ENCODE data around the gene NFATC2. TPM values are rescaled to one million over a fixed set of nuclear protein-coding genes. Genes with fewer than 3 reads are reported as not detected.

The NFATC2 gene
- polyA plus RNA-seq, 1 donor from 2014 or later = not detected

- H3K27ac ChIP-seq (ENCODE audit: low read length) = no peak overlapping the region
- H3K36me3 ChIP-seq (ENCODE audit: insufficient read depth, low read length) = no peaks in the 10 kb centered on the region
- H3K4me2 ChIP-seq (ENCODE audit: low read length) = no peak overlapping the region
- H3K4me3 ChIP-seq (ENCODE audit: low read length) = no peak overlapping the region
- H3K9ac ChIP-seq (ENCODE audit: low read length) = no peak overlapping the region
- H3K27me3 ChIP-seq (ENCODE audit: insufficient read depth, low read depth, low read length) = no peaks in the 10 kb centered on the region
- no peaks in the 10 kb centered on the region for H4K20me1 ChIP-seq (ENCODE audit: insufficient read depth)
- no peaks in the 10 kb centered on the region for H3K79me2 ChIP-seq (replicated peaks; ENCODE audit: insufficient read depth, low read length)
- H3K9me3 ChIP-seq (ENCODE audit: low read length) = no peaks in the 10 kb centered on the region
- H3K9me2 ChIP-seq (ENCODE audit: insufficient read depth, low read length) = no peaks in the 10 kb centered on the region
- no peak for TF ChIP-seq EZH2 (IDR thresholded peaks at IDR 0.05; ENCODE audit: borderline replicate concordance, insufficient read depth, low read length, poor library complexity, severe bottlenecking)
- no peak for TF ChIP-seq RAD21 (conservative IDR thresholded peaks at IDR 0.05)
- no peak for TF ChIP-seq POLR2AphosphoS5 (IDR thresholded peaks at IDR 0.05)
- TF ChIP-seq MXI1 (conservative IDR thresholded peaks at IDR 0.05; ENCODE audit: poor library complexity, severe bottlenecking) = no peak
- TF ChIP-seq EP300 (conservative IDR thresholded peaks at IDR 0.05; ENCODE audit: poor library complexity, severe bottlenecking) = no peak
- no peak for TF ChIP-seq TAF1 (IDR thresholded peaks at IDR 0.05; ENCODE audit: low read depth)
- TF ChIP-seq SMC3 (conservative IDR thresholded peaks at IDR 0.05; ENCODE audit: poor library complexity) = no peak
- no peak for TF ChIP-seq CTCF (IDR thresholded peaks at IDR 0.05; ENCODE audit: poor library complexity, severe bottlenecking)
- TF ChIP-seq REST (IDR thresholded peaks at IDR 0.05; ENCODE audit: borderline replicate concordance) = no peak
- H2AFZ ChIP-seq (ENCODE audit: low read depth, low read length) = no peak overlapping the region
- no peaks in the 10 kb centered on the region for H3F3A ChIP-seq (ENCODE audit: insufficient read depth, low read length, poor library complexity, severe bottlenecking)
These were observed 125.0 kb downstream of the NFATC2 start for GRCh38 chr20:51417250-51418136.

GRCh38 chr20:51416532-51417249, 125.8 kb downstream of the NFATC2 start:
- TF ChIP-seq MXI1 (conservative IDR thresholded peaks at IDR 0.05; ENCODE audit: poor library complexity, severe bottlenecking) = no peak
- TF ChIP-seq POLR2AphosphoS5 (IDR thresholded peaks at IDR 0.05) = no peak
- TF ChIP-seq EP300 (conservative IDR thresholded peaks at IDR 0.05; ENCODE audit: poor library complexity, severe bottlenecking) = no peak
- TF ChIP-seq CTCF (IDR thresholded peaks at IDR 0.05; ENCODE audit: poor library complexity, severe bottlenecking) = no peak
- TF ChIP-seq REST (IDR thresholded peaks at IDR 0.05; ENCODE audit: borderline replicate concordance) = no peak
- no peak for TF ChIP-seq RAD21 (conservative IDR thresholded peaks at IDR 0.05)
- no peak for TF ChIP-seq TAF1 (IDR thresholded peaks at IDR 0.05; ENCODE audit: low read depth)
- no peak for TF ChIP-seq SMC3 (conservative IDR thresholded peaks at IDR 0.05; ENCODE audit: poor library complexity)
- no peak for TF ChIP-seq EZH2 (IDR thresholded peaks at IDR 0.05; ENCODE audit: borderline replicate concordance, insufficient read depth, low read length, poor library complexity, severe bottlenecking)
- Histone ChIP-seq H3K27me3 (ENCODE audit: insufficient read depth, low read depth, low read length) (no peaks in the 10 kb centered on the region), H3K4me2 (ENCODE audit: low read length) (no peak overlapping the region), H2AFZ (ENCODE audit: low read depth, low read length) (no peak overlapping the region), H3K79me2 (replicated peaks; ENCODE audit: insufficient read depth, low read length) (no peaks in the 10 kb centered on the region), H3K9ac (ENCODE audit: low read length) (no peak overlapping the region), H3K36me3 (ENCODE audit: insufficient read depth, low read length) (no peaks in the 10 kb centered on the region), H4K20me1 (ENCODE audit: insufficient read depth) (no peaks in the 10 kb centered on the region), H3K27ac (ENCODE audit: low read length) (no peak overlapping the region), H3K4me3 (ENCODE audit: low read length) (no peak overlapping the region), H3F3A (ENCODE audit: insufficient read depth, low read length, poor library complexity, severe bottlenecking) (no peaks in the 10 kb centered on the region), H3K9me3 (ENCODE audit: low read length) (no peaks in the 10 kb centered on the region), H3K9me2 (ENCODE audit: insufficient read depth, low read length) (no peaks in the 10 kb centered on the region)
